HG03521 (cell line): ENCODE data around the gene CSRNP3.

Experiments
- ATAC-seq: cut with Tn5 transposase; IDR thresholded peaks from one replicate; pipeline ENCODE4 v1.9.1; 2021; ENCODE audit warnings: mild to moderate bottlenecking, moderate library complexity; ENCODE audit not compliant: unreplicated experiment

Gene CSRNP3

DNA sequence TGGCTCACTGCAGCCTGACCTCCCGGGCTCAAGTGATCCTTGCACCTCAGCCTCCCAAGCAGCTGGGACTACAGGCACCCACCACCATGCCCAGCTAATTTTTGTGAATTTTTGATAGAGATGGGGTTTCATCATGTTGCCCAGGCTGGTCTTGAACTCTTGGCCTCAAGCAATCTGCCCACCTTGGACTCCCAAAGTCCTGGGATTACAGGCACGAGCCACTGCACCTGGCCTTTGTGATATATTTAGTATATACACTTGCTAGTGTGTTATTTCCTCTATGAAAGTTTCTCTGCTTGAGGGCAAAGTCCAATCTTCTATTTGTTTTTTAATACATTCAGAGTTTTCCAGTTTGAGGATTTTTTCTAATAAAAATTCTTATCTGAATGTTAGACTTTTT is 205.3 kb downstream of the CSRNP3 start:
- ATAC-seq: no peak

DNA sequence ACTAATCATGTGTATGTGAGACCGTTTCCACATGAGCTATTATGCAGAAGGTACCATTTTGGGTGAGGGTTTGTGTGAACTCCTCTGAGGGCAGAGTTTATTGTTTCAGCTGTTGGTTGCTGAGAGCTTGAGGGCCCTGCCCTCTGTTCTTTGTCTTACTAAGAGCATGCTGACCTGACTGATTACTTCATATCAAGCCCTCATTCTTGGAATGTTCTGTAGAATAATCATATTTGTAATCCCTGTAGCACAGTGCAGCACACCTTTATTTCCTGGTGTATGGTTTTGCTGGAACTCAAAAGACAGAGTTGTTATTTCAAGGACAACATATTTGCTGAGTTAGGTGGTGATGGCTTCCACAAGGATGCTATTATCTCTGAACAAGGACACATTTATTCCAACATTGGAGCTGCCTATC is 206.1 kb downstream of the CSRNP3 start:
- no peak for ATAC-seq

DNA sequence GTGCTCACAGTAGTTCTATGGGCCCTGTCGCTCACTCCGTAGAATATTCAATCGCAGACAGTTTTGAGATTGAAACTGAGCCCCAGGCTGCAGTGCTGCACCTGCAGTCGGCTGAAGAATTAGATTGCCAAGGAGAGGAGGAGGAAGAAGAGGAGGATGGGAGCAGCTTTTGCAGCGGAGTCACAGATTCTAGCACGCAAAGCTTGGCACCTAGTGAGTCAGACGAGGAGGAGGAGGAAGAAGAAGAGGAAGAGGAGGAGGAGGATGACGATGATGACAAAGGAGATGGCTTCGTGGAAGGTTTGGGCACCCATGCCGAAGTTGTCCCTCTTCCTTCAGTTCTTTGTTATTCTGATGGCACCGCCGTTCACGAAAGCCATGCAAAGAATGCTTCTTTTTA is 209.4 kb downstream of the CSRNP3 start:
- ATAC-seq: no peak

DNA sequence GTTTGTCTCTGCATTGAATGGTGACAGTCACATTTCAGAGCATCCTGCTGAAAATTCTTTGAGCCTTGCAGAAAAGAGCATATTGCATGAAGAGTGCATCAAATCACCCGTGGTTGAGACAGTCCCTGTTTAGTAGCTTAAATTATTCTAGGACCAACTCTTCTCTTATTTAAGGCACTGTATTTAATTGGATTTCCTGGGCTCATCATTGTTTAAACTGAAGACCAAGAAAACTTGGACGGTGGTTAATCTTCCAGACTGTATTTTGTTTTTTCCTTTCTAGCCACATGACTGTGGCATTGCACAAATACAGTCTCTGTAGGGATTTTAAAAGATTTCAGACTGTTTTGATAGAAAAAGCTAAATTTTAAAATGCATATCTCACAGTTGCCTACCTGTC is 210.1 kb downstream of the CSRNP3 start:
- ATAC-seq: no peak

DNA sequence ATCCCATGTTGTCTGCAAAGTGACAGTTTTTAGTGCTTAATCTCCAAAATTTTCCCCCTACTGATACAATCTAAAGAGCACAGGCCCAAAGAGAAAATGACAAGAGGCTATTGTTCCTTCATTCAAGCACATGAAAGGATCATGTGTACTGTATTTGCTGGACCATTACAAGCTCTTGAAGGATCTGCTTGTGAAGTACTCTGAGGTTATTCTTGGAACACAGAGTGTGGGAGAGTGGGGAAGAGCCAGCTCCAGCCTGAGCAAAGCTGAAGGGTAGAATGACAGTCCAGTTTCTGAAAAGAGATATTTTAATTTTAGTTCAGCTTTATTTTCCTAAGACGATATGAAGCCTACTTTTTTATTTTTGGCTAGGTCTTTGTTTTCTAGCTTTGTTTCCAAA is 212.3 kb downstream of the CSRNP3 start:
- ATAC-seq: no peak

DNA sequence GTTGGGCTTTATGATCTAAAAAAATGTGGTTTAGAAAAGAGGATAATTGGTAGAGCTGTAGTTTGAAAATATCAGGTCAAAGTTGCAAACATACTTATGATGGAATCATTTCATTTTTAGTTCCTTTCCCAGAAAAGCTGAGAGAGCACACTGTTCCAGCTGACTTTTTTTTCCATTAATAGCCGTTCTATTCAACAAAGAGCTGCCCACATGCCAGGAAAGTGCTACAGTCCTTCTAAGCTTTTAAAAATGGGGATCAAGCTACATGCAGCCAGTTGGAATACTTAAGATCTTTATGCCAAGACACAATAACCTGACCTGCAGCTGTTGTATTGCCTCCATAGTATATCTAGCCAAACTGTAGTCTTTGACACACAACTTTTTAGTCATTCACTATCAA is 213.0 kb downstream of the CSRNP3 start:
- no peak for ATAC-seq

DNA sequence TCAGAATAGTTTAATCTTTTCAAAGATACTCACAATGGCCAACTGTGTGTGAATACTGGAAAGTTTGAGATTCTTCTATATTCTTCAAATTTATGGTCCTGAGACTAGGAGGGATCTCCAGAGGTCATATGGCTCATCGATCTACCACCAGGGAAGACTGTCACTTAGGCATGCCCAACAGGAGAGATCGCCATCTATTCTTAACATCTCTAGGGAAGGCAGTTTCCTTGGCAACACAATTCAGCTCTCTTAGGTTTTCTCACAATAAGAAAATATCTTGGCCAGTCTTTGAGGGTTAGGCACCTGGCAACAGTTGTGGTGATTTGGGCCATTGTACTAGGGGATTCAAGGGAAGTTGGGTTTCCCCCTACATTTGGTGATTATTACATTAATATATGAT is 217.3 kb downstream of the CSRNP3 start:
- no peak for ATAC-seq

DNA sequence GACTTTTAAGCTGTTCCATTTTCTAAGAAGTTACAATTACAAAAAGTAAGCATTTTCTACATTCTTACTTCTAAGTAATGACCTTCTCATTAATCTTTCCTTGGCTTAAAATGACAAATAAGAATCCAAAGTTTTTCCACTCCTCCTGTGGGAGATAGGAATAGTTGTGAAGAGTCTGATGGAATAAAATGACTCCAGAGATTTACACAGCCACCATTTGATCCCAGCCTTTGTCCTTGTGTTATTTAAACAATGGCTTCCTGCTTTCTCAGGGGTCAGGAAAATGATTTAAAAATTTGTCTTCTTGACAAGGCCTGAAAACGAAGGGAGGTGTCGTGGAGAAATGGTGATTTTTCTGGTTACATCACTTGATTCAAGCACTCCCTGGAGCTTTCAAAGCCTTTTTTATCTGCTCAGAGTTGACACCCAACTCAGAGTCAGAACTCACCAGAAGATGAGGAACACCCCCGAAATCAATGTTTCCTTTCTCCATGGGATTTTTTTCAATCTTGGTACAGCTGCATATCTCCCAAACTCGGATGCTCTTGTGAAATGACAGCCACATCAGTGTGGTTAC is 218.0 kb downstream of the CSRNP3 start:
- no peak for ATAC-seq

DNA sequence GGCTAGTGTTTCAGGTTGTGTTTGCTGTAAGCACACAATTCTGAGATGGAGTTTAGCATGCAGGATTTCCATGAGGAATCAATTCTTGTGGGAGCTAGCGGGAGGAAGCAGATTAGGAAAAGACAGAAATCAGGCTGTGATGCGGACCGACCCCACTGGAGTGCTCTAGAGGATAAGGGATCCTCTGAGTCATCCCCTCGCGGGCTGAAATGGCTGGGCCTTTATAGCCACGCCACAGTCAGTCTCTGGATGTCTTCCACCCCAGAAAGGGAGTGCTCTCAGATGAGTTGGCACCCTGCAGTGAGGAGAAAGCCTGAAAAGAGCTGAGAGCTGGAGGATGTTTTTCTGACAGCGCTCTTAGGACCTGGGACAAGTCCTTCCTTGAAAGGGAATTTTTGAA is 222.1 kb downstream of the CSRNP3 start:
- ATAC-seq: no peak

DNA sequence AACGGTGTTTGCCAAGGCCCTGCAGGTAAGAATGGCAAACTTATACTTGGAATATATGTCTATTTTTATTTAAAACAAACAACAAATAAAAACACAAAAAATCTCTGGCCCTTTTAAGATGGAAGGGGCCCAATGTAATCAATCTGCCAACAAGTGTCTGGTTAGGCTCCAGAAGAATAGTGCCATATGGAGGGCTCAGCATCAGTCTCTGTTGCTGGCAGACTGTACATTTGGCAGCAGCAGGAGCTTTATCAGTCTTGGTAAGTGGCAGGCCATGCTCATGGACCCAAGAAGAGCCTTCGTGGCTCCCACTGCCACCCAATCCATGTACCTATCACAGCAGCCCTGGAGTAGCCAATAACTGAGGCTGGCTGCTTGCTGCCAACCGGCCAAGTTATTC is 223.4 kb downstream of the CSRNP3 start:
- no peak for ATAC-seq

DNA sequence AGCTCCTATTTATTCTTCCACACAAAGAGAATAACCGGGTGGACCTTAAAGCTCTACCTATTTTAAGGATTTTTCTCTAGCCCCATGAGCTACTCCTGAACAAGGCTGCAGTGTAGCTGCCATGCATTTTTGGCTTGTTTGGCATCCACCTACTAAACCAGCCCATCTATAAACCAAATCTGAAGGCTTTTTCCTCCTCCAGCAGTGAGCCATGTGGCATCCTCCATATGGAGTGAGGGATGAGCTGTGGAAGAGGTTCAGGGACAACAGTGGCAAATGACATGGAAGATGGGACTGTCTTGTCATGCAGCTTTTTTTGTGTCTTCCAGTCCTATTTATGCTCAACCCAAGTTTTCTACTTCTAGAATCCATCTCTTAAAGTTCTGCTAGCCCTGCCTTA is 224.3 kb downstream of the CSRNP3 start:
- ATAC-seq: no peak

DNA sequence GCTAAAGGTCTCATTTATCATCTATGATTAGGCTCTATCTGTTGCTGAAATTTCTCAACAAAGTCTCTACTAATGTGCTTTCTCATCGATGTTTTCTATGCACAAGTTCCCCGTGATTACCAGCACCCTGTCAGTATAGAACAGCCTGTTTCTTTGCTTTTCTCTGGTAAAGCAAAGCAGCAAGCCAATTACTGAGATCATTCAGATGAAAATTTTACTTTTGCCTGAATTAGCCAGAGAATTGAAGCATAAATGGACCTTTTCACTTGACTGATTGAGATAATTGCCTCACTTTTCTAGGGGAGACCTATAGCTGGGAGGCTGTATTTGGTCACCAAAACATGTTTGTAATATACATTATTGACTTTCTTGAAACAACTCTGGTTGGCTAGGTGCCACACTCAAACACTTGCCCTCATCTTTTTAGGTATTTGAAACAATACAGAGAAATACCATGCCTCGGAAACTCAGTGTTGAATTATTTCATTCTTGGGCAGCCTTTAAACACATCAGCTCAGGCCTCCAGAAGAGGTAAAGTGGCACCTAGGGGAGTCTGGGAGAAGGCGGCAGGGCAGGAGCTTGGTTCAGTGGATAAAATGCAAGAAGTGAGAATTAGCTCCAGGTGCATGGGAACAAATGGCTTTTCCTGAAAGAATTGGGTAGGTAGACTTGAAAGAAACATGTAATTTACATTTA is 228.4 kb downstream of the CSRNP3 start:
- no peak for ATAC-seq

DNA sequence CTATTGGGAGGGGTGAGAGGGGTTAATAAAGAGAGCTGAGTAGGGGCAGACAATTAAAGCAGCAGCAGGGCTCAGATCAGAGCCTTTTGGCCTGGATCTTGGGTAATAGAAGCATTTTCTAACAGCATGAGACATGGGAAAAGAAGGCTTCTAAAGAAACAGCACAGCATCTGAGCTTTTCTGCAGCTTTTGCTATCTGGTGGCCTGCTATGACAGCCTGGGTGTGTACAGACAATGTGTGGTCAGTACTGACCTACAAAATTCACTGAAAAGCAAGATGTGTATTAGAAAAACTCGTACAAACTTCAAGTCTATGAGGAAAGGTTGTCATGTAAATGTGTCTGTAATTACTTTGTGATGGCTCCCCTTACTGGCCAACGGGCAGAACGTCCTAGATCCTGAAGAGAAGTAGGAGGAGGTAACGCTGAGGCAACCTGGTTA is 229.0 kb downstream of the CSRNP3 start:
- ATAC-seq: peak; percentile 76

DNA sequence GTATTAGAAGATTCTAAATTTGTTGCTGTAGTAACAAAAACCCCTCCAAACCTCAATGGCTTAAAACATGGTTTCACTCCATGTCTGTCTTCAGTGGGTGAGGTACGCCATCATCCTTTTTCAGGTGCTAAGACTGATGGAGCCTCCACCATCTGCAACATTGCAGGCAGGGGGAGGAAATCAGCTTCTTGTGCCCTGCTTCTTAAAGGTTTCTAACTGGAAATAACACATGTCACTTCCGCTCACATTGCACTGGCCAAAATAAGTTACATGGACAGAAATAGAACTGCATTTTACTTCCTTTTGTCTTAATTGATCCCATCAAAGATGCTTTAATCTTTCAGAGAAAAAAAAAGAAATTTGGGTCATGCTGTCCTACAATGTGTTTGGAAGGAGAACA is 230.4 kb downstream of the CSRNP3 start:
- no peak for ATAC-seq

DNA sequence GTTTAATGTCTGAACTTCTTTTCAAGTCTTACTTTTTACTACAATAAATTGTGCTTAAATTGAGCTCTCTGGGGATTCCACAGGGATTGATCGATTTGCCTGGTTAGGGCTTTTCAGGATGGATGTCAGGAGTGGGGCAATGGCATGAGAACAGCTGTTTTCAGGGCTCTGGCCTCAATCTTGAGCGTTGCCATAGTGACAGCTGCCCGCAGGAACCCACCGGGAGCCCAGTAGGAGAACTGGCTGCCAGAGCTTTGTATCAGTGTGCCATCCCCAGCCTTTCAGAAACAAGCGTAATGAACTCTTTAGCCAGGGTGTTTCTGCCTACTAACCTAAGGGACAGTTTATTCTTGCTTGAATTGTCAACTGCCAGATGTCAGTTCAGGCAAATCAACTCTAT is 231.0 kb downstream of the CSRNP3 start:
- ATAC-seq: no peak

DNA sequence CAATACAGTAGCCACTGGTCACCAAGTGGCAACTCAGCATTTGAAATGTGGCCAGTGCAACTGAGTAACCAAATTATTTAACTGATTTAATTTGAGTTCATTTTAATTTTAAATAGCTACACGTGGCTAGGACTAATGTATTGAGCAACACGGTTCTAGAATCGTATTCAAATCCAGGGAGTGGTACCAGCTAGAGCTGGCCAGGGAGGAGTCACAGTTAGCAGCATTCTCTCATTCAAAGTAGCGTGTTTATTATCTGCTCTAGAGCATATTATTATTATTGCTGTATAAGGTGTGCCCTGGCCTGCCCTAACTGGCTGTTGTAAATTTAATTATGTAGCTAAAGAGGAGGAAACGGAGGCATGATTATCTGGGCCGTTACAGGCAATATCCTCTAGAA is 231.6 kb downstream of the CSRNP3 start:
- no peak for ATAC-seq

DNA sequence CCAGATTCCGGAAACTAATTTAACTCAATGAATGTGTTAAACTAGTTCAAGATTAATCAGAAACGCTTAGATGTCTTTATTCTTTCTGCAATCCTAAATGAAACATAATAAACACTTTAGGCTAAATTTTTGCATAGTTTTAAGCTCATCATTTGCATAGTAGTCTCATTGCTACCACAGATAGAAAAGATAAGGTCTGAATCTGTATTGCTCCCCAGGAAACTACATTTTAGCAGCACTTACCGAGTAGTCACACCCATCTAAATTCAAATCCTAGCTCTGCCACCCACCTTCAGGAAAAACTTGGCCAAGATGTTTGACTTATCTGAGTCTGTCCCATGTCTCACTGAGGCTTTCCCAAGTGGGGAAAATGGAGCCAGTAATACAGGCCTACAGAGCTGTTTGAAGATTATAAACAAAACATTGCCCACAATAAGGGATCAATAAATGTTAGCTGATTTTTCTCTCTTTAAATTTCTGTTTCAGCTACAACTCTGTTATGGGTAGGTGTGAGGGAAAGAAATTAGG is 237.5 kb downstream of the CSRNP3 start:
- no peak for ATAC-seq

DNA sequence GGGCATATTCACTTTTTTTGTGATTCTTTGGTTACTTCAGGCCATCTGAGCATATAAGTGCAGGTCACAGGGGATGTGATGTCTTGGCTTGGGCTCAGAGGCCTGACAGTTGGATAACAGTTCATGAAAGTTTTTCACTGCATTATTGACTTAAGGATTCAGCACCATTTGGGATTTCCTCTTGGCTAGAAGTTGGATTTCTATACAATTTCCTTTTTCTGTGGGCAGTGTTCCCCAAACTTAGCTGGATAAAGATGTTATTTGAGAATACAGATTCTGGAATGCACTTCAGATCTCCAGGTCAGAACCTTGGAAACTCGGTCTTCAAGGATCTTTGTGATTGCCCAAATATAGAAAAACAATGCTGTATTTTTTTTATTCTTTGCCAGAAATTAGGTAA is 246.6 kb downstream of the CSRNP3 start:
- ATAC-seq: no peak

DNA sequence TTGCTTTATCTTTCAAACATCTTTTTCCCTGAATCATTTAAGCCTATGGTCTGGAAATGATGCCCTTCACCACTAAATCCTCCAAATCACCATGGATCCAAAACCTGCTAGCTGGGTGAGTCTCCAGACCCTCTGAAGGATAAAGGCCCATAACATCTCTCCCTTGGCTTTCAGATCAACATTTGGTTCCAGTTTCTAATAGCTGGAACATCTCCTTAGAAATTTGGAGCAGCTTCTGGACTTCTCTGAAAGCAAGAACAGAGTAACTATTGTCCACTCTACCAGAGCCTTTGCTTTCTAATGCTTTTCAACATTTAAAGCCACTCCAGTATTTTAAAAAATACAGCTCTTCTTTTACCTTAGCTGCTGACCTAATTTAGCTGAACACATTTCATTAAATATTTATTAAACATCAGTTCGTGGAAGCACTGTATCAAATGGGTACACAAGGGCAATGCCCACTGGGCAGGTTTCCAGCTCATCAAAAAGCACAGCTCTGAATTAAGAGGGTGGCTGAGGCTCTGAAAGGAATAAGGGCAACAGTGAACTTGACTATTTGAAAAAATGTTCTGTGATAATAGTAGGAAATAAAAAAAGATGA is 249.2 kb downstream of the CSRNP3 start:
- no peak for ATAC-seq

DNA sequence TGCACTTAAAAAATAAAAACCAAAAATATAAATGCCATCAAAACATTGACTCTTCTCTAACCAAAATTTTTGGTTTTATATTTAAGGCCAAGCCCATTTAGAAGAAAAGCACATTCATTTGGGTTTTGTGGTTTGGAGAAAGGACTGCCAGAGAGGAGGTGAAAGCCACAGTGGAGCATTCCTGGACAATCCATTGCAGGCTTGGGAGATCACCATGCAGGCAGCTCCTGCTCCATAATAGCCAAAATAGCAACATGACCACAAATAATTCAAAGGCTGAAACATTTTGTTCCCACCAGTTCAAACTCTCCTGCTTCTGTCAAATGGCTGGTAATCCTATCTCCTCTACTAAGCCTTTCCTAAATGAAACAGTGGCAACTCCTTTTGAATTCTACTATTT is 251.0 kb downstream of the CSRNP3 start:
- ATAC-seq: no peak

DNA sequence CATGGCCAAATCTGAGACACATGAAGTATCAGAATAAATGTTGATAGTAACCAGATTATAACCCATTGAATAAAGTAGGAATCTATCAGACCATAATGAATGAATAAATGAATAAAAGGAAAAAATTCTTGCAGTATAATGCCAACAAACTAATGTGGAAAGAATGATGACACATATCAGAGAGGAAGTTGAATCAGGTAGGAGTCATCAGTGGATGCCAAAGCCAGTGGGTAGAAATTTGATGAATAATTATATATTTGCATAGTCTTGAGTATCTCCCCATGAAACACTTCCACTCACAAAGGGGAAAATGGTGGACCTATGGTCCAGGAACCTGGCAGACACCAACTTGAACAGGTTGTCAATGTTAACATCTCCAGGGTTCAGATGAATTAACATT is 255.9 kb downstream of the CSRNP3 start:
- no peak for ATAC-seq
